GM19099 (cell line): ENCODE measurements around the gene IKBKE.

Experiments used
- POLR2A ChIP-seq: IDR thresholded peaks from 3 replicates; pipeline ENCODE4 v1.6.1; 2011; ENCODE audit warnings: low read depth; ENCODE audit not compliant: insufficient read length; ENCODE audit errors: extremely low read depth

The IKBKE gene

GRCh38 chr1:206508130-206508889 is 38.0 kb downstream of the IKBKE start:
- TF ChIP-seq POLR2A = no peak

GRCh38 chr1:206508956-206509355 is 38.7 kb downstream of the IKBKE start:
- no peak for TF ChIP-seq POLR2A

- TF ChIP-seq POLR2A = no peak
Measured at GRCh38 chr1:206509612-206510257, 39.5 kb downstream of the IKBKE start.

- no peak for TF ChIP-seq POLR2A
Measured at GRCh38 chr1:206510371-206510770, 40.1 kb downstream of the IKBKE start.

- no peak for TF ChIP-seq POLR2A
Measured at GRCh38 chr1:206511362-206512057, 41.2 kb downstream of the IKBKE start.

GRCh38 chr1:206512058-206512850 is 42.0 kb downstream of the IKBKE start:
- no peak for TF ChIP-seq POLR2A

- no peak for TF ChIP-seq POLR2A
Measured at GRCh38 chr1:206512851-206513180, 42.5 kb downstream of the IKBKE start.

- TF ChIP-seq POLR2A = no peak
Measured at GRCh38 chr1:206513312-206514111, 43.2 kb downstream of the IKBKE start.

- no peak for TF ChIP-seq POLR2A
Measured at GRCh38 chr1:206514813-206515387, 44.6 kb downstream of the IKBKE start.

GRCh38 chr1:206516728-206516990 is 46.4 kb downstream of the IKBKE start:
- TF ChIP-seq POLR2A = no peak

- TF ChIP-seq POLR2A = no peak
Measured at GRCh38 chr1:206517784-206518183, 47.5 kb downstream of the IKBKE start.

GRCh38 chr1:206518206-206518605 is 47.9 kb downstream of the IKBKE start:
- TF ChIP-seq POLR2A = no peak

GRCh38 chr1:206518743-206519142 is 48.5 kb downstream of the IKBKE start:
- no peak for TF ChIP-seq POLR2A

- no peak for TF ChIP-seq POLR2A
Measured at GRCh38 chr1:206521127-206521526, 50.9 kb downstream of the IKBKE start.

- TF ChIP-seq POLR2A = no peak
Measured at GRCh38 chr1:206521694-206522402, 51.6 kb downstream of the IKBKE start.
